Gastrocnemius medialis (tissue), 4 donors: ENCODE data around the gene GABBR2.

ENCODE experiments used
- POLR2A ChIP-seq, 2 donors: fragments of 450-650 bp; IDR thresholded peaks; one replicate each; pipeline ENCODE4 v1.6.1; 2017; ENCODE audit warnings: antibody characterized with exemption in 2 of 2, mild to moderate bottlenecking in 2 of 2, moderate library complexity in 2 of 2
- TF ChIP-seq, protein P1 (sequence below), 5 experiments: fragments of 450-650 bp in 3 of 5; fragments of 200-600 bp in 2 of 5; sonication (generic) in 2 of 5; IDR thresholded peaks in 4 of 5; conservative IDR thresholded peaks in 1 of 5; 1 replicate in 4 of 5; 2 replicates in 1 of 5; pipeline ENCODE4 v1.5.1; 2016 to 2019; ENCODE audit warnings: antibody characterized with exemption in 5 of 5, mild to moderate bottlenecking in 3 of 5, moderate library complexity in 3 of 5

DNA sequence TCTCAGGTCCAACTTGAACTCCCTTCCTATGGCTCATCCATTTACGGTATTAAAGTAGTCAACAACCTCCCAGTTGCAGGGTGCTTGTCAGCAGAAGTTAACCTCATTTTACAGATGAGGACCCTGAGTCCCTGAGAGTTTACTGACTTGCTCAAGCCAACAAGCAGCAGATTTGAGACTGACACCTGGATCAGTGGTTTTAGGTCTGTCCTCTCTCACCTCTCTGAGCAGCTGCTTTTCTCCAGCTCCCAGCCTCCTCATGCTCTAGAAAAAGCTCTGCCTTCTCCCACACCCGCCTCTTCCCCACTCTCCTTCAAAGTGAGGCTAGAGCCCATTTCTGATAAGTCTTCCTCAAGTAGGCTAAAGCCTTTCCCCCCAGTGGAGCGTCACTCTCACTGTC, 56.4 kb downstream of the GABBR2 start:
- TF ChIP-seq, protein P1, sequence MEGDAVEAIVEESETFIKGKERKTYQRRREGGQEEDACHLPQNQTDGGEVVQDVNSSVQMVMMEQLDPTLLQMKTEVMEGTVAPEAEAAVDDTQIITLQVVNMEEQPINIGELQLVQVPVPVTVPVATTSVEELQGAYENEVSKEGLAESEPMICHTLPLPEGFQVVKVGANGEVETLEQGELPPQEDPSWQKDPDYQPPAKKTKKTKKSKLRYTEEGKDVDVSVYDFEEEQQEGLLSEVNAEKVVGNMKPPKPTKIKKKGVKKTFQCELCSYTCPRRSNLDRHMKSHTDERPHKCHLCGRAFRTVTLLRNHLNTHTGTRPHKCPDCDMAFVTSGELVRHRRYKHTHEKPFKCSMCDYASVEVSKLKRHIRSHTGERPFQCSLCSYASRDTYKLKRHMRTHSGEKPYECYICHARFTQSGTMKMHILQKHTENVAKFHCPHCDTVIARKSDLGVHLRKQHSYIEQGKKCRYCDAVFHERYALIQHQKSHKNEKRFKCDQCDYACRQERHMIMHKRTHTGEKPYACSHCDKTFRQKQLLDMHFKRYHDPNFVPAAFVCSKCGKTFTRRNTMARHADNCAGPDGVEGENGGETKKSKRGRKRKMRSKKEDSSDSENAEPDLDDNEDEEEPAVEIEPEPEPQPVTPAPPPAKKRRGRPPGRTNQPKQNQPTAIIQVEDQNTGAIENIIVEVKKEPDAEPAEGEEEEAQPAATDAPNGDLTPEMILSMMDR (IDR thresholded peaks at IDR 0.05 in 4 of 5, conservative IDR thresholded peaks at IDR 0.05 in 1 of 5) = no peak
- TF ChIP-seq POLR2A (IDR thresholded peaks at IDR 0.05) = no peak
